Mononuclear cell (primary cell): ENCODE data around the gene GCSH. TPM values are rescaled to one million over a fixed set of nuclear protein-coding genes. Genes with fewer than 3 reads are reported as not detected.
"Not testable (repeated sequence)": the region's sequence is repeated elsewhere in the genome, so short reads cannot be mapped to it uniquely, and the experiment has no call there.

Source experiments
- H3K27me3 ChIP-seq: 2 replicates; pipeline ENCODE4 v1.6.0; 2011; ENCODE audit warnings: low read length, control low read depth; ENCODE audit not compliant: insufficient read depth
- H3K4me1 ChIP-seq: 2 replicates; pipeline ENCODE4 v1.5.1; 2011; ENCODE audit warnings: mild to moderate bottlenecking, low read length, control low read depth; ENCODE audit not compliant: insufficient read depth
- H3K4me3 ChIP-seq: 2 replicates; pipeline ENCODE4 v1.5.1; 2011; ENCODE audit warnings: mild to moderate bottlenecking, low read length, moderate library complexity
- H3K9me3 ChIP-seq: 2 replicates; pipeline ENCODE4 v1.5.1; 2011; ENCODE audit warnings: low read depth, mild to moderate bottlenecking, control low read depth, low read length
- total RNA-seq: library from RNA; depleted of rRNA; stranded (reverse); fragments of >200 nt; gene quantifications from one replicate; pipeline ENCODE4 v1.2.3, GENCODE V29; 2012

The GCSH gene
- total RNA-seq, 1 donor = 2.1 TPM

- Histone ChIP-seq H3K4me3 (no peak overlapping the region), H3K27me3 (no peaks in the 10 kb centered on the region), H3K9me3 (no peaks in the 10 kb centered on the region), H3K4me1 (no peaks in the 10 kb centered on the region)
Observed at GRCh38 chr16:81116285-81116684, 20.1 kb upstream of the GCSH start.

GRCh38 chr16:81112453-81112852, 16.3 kb upstream of the GCSH start:
- H3K4me3 ChIP-seq = no peak overlapping the region
- H3K9me3 ChIP-seq = no peaks in the 10 kb centered on the region
- no peaks in the 10 kb centered on the region for H3K27me3 ChIP-seq
- no peaks in the 10 kb centered on the region for H3K4me1 ChIP-seq

- H3K4me3 ChIP-seq, H3K9me3 ChIP-seq, H3K27me3 ChIP-seq, H3K4me1 ChIP-seq: not testable (repeated sequence)
Observed at GRCh38 chr16:81109274-81109673, 13.1 kb upstream of the GCSH start.

GRCh38 chr16:81107511-81107910, 11.3 kb upstream of the GCSH start:
- no peaks in the 10 kb centered on the region for H3K27me3 ChIP-seq
- H3K4me1 ChIP-seq = no peaks in the 10 kb centered on the region
- no peak overlapping the region for H3K4me3 ChIP-seq
- H3K9me3 ChIP-seq = no peaks in the 10 kb centered on the region

GRCh38 chr16:81106826-81107503, 10.8 kb upstream of the GCSH start:
- Histone ChIP-seq H3K4me3 (no peak overlapping the region), H3K9me3 (no peaks in the 10 kb centered on the region), H3K27me3 (no peaks in the 10 kb centered on the region), H3K4me1 (no peaks in the 10 kb centered on the region)

- H3K9me3 ChIP-seq = no peaks in the 10 kb centered on the region
- no peak overlapping the region for H3K4me3 ChIP-seq
- no peaks in the 10 kb centered on the region for H3K27me3 ChIP-seq
- H3K4me1 ChIP-seq = no peaks in the 10 kb centered on the region
Observed at GRCh38 chr16:81105946-81106345, 9.8 kb upstream of the GCSH start.

- no peaks in the 10 kb centered on the region for H3K9me3 ChIP-seq
- peaks cover 5% of the 10 kb centered on the region for H3K4me1 ChIP-seq
- H3K27me3 ChIP-seq = no peaks in the 10 kb centered on the region
- no peak overlapping the region for H3K4me3 ChIP-seq
Observed at GRCh38 chr16:81101702-81102101, 5.5 kb upstream of the GCSH start.

GRCh38 chr16:81099958-81100357, 3.8 kb upstream of the GCSH start:
- Histone ChIP-seq H3K9me3 (no peaks in the 10 kb centered on the region), H3K4me3 (no peak overlapping the region), H3K27me3 (no peaks in the 10 kb centered on the region), H3K4me1 (peaks cover 8% of the 10 kb centered on the region)

- no peak overlapping the region for H3K4me3 ChIP-seq
- H3K9me3 ChIP-seq = no peaks in the 10 kb centered on the region
- no peaks in the 10 kb centered on the region for H3K27me3 ChIP-seq
- peaks cover 8% of the 10 kb centered on the region for H3K4me1 ChIP-seq
Observed at GRCh38 chr16:81097230-81097629, 1.0 kb upstream of the GCSH start.

- Histone ChIP-seq H3K27me3 (no peaks in the 10 kb centered on the region), H3K4me3 (peak overlapping the region; percentile 59), H3K4me1 (peaks cover 8% of the 10 kb centered on the region), H3K9me3 (no peaks in the 10 kb centered on the region)
Observed at GRCh38 chr16:81096715-81097208, 567 bp upstream of the GCSH start.

- Histone ChIP-seq H3K4me1 (peaks cover 8% of the 10 kb centered on the region), H3K9me3 (no peaks in the 10 kb centered on the region), H3K4me3 (peak overlapping the region; percentile 59), H3K27me3 (no peaks in the 10 kb centered on the region)
Observed at GRCh38 chr16:81095653-81095952, 592 bp downstream of the GCSH start.

- no peak overlapping the region for H3K4me3 ChIP-seq
- H3K27me3 ChIP-seq = no peaks in the 10 kb centered on the region
- peaks cover 8% of the 10 kb centered on the region for H3K4me1 ChIP-seq
- no peaks in the 10 kb centered on the region for H3K9me3 ChIP-seq
Observed at GRCh38 chr16:81094771-81095251, 1.4 kb downstream of the GCSH start.

GRCh38 chr16:81088836-81089235, 7.4 kb downstream of the GCSH start:
- H3K27me3 ChIP-seq = no peaks in the 10 kb centered on the region
- no peaks in the 10 kb centered on the region for H3K9me3 ChIP-seq
- H3K4me1 ChIP-seq = no peaks in the 10 kb centered on the region
- no peak overlapping the region for H3K4me3 ChIP-seq

- peaks cover 11% of the 10 kb centered on the region for H3K4me1 ChIP-seq
- H3K4me3 ChIP-seq = no peak overlapping the region
- no peaks in the 10 kb centered on the region for H3K9me3 ChIP-seq
- H3K27me3 ChIP-seq = no peaks in the 10 kb centered on the region
Observed at GRCh38 chr16:81081014-81081413, 15.2 kb downstream of the GCSH start.

- peaks cover 11% of the 10 kb centered on the region for H3K4me1 ChIP-seq
- H3K9me3 ChIP-seq = no peaks in the 10 kb centered on the region
- H3K27me3 ChIP-seq = no peaks in the 10 kb centered on the region
- no peak overlapping the region for H3K4me3 ChIP-seq
Observed at GRCh38 chr16:81080233-81080632, 16.0 kb downstream of the GCSH start.
